CD14-positive monocyte (primary cell): ENCODE measurements around the gene ZNF865. TPM values are rescaled to one million over a fixed set of nuclear protein-coding genes. Genes with fewer than 3 reads are reported as not detected.

Experiments used
- DNase-seq, 3 donors: peaks; one replicate each; pipeline ENCODE4 v3.0.0-alpha.2; 2011 to 2022
- H2AFZ ChIP-seq: 2 replicates; pipeline ENCODE4 v1.6.0; 2012; ENCODE audit warnings: mild to moderate bottlenecking, low read depth, low read length, inconsistent platforms; ENCODE audit not compliant: insufficient read depth, poor library complexity, severe bottlenecking
- H3K27ac ChIP-seq, 2 donors: 1 replicate in 1 of 2; 2 replicates in 1 of 2; pipeline ENCODE4 v1.5.1; 2012 to 2013; ENCODE audit warnings: low read length in 2 of 2, control low read depth in 1 of 2, inconsistent platforms in 1 of 2, low read depth in 1 of 2, mild to moderate bottlenecking in 1 of 2
- H3K27me3 ChIP-seq, 2 donors: one replicate each; pipeline versions ENCODE4 v1.6.0 to v1.6.1; 2011 to 2013; ENCODE audit warnings: low read length in 2 of 2; ENCODE audit not compliant: control insufficient read depth in 2 of 2, insufficient read depth in 2 of 2
- H3K36me3 ChIP-seq, 2 donors: replicated peaks in 1 of 2; 1 replicate in 1 of 2; 2 replicates in 1 of 2; pipeline versions ENCODE4 v1.5.1 to v1.6.1; 2012 to 2013; ENCODE audit warnings: low read length in 2 of 2, control low read depth in 1 of 2, inconsistent platforms in 1 of 2, mild to moderate bottlenecking in 1 of 2; ENCODE audit not compliant: insufficient read depth in 2 of 2, control insufficient read depth in 1 of 2
- H3K4me1 ChIP-seq, 2 donors: 1 replicate in 1 of 2; 2 replicates in 1 of 2; pipeline versions ENCODE4 v1.5.1 to v1.6.1; 2012 to 2013; ENCODE audit warnings: low read length in 2 of 2, control low read depth in 1 of 2, inconsistent platforms in 1 of 2, mild to moderate bottlenecking in 1 of 2, moderate library complexity in 1 of 2; ENCODE audit not compliant: insufficient read depth in 2 of 2, control insufficient read depth in 1 of 2
- H3K4me2 ChIP-seq: replicated peaks from 2 replicates; pipeline ENCODE3; 2012; ENCODE audit warnings: low read length, moderate library complexity, mild to moderate bottlenecking; ENCODE audit not compliant: poor library complexity, severe bottlenecking; ENCODE audit errors: extremely low read depth
- H3K4me3 ChIP-seq, 3 experiments: fragments of 200-600 bp in 1 of 3; sonication (generic) in 1 of 3; replicated peaks in 1 of 3; 1 replicate in 2 of 3; 2 replicates in 1 of 3; pipeline ENCODE4 v1.5.1; 2011 to 2013; ENCODE audit warnings: low read length in 3 of 3, mild to moderate bottlenecking in 3 of 3, control low read depth in 2 of 3, low read depth in 2 of 3, inconsistent platforms in 1 of 3, moderate library complexity in 1 of 3
- H3K79me2 ChIP-seq: 2 replicates; pipeline ENCODE4 v1.6.0; 2012; ENCODE audit warnings: mild to moderate bottlenecking, control low read depth, inconsistent platforms, low read length, moderate library complexity; ENCODE audit not compliant: insufficient read depth
- H3K9ac ChIP-seq: 2 replicates; pipeline ENCODE4 v1.6.0; 2017; ENCODE audit warnings: low read length, mild to moderate bottlenecking; ENCODE audit not compliant: insufficient read depth, poor library complexity, severe bottlenecking
- H3K9me3 ChIP-seq, 2 donors: replicated peaks in 1 of 2; 1 replicate in 1 of 2; 2 replicates in 1 of 2; pipeline versions ENCODE4 v1.5.1 to v1.6.1; 2012 to 2013; ENCODE audit warnings: low read length in 2 of 2, control low read depth in 1 of 2; ENCODE audit not compliant: control insufficient read depth in 1 of 2, insufficient read depth in 1 of 2
- H4K20me1 ChIP-seq: 2 replicates; pipeline ENCODE4 v1.6.0; 2012; ENCODE audit warnings: mild to moderate bottlenecking, low read length, control low read depth, moderate library complexity; ENCODE audit not compliant: insufficient read depth
- H3K27ac Mint-ChIP-seq, 7 donors: one replicate each; pipeline ENCODE4 v1.8.0; 2020; ENCODE audit warnings: mild to moderate bottlenecking in 7 of 7, mixed read lengths in 7 of 7, moderate library complexity in 6 of 7, inconsistent platforms in 2 of 7
- H3K27me3 Mint-ChIP-seq, 3 donors: one replicate each; pipeline ENCODE4 v1.8.0; 2021 to 2022; ENCODE audit warnings: low read depth in 3 of 3, mild to moderate bottlenecking in 3 of 3, mixed read lengths in 3 of 3, moderate library complexity in 3 of 3, inconsistent platforms in 1 of 3
- H3K36me3 Mint-ChIP-seq, 2 donors: one replicate each; pipeline ENCODE4 v1.8.0; 2020; ENCODE audit warnings: mixed read lengths in 2 of 2, inconsistent platforms in 1 of 2, mild to moderate bottlenecking in 1 of 2
- H3K4me1 Mint-ChIP-seq: one replicate; pipeline ENCODE4 v1.8.0; 2020; ENCODE audit warnings: mild to moderate bottlenecking, mixed read lengths
- H3K4me3 Mint-ChIP-seq, 2 donors: one replicate each; pipeline ENCODE4 v1.8.0; 2020; ENCODE audit warnings: mild to moderate bottlenecking in 2 of 2, mixed read lengths in 2 of 2, moderate library complexity in 1 of 2
- H3K9me3 Mint-ChIP-seq, 7 donors: one replicate each; pipeline ENCODE4 v1.8.0; 2020 to 2022; ENCODE audit warnings: mixed read lengths in 7 of 7, mild to moderate bottlenecking in 6 of 7, moderate library complexity in 6 of 7, inconsistent platforms in 2 of 7
- CTCF ChIP-seq: fragments of 200-600 bp; IDR thresholded peaks from one replicate; pipeline ENCODE4 v1.8.0; 2022; ENCODE audit warnings: antibody characterized with exemption, mild to moderate bottlenecking
- WGBS: methylation state at CpG from one replicate; pipeline ENCODE4 v1.1.5; 2013; ENCODE audit warnings: missing lambda C conversion rate; ENCODE audit not compliant: insufficient coverage; 5-methylcytosine and 5-hydroxymethylcytosine counted together
- intact Hi-C, 2 donors: fragments of 100-400 bp; cut with micrococcal nuclease; formaldehyde crosslinking; loops; one replicate each; pipeline versions ENCODE4 v1.15.0 to v1.15.1; 2023
- polyA plus RNA-seq, 3 donors: library from polyadenylated mRNA; depleted of rRNA in 1 of 3; unstranded in 2 of 3; stranded (reverse) in 1 of 3; fragments of 300-500 nt in 2 of 3; fragments of >200 nt in 1 of 3; fragmentation: Illumina TruSeq in 2 of 3; gene quantifications; 1 replicate in 2 of 3; 2 replicates in 1 of 3; pipeline ENCODE4 v1.2.3, GENCODE V29; 2012 to 2021

The ZNF865 gene
- polyA plus RNA-seq, 3 donors: 0.03 to 6.0 (median 0.07) TPM

- H3K27ac Mint-ChIP-seq: no peak overlapping the region
- peaks cover 17% of the 10 kb centered on the region for H3K4me1 Mint-ChIP-seq
Measured at GRCh38 chr19:55597501-55597921, 7.9 kb upstream of the ZNF865 start.

GRCh38 chr19:55598034-55598433 lies 7.4 kb upstream of the ZNF865 start:
- no peak for TF ChIP-seq CTCF
- Histone ChIP-seq H3K27me3 (no peaks in the 10 kb centered on the region), H4K20me1 (no peaks in the 10 kb centered on the region), H3K27ac (no peak overlapping the region), H3K36me3 (peaks cover 24 to 49% of the 10 kb centered on the region in 2 donors), H3K4me2 (no peak overlapping the region), H2AFZ (no peak overlapping the region), H3K79me2 (peaks cover 35% of the 10 kb centered on the region), H3K9ac (no peak overlapping the region), H3K4me1 (peaks cover 11 to 22% of the 10 kb centered on the region in 2 donors), H3K4me3 (no peak overlapping the region), H3K9me3 (peaks cover 0 to 10% of the 10 kb centered on the region in 2 donors)
- peak overlapping the region in 5 of 7 donors; percentile 12 to 63 (median 46) for H3K27ac Mint-ChIP-seq
- DNase-seq: no peak
- H3K4me3 Mint-ChIP-seq: no peak overlapping the region
- peaks cover 29 to 44% of the 10 kb centered on the region in 2 donors for H3K36me3 Mint-ChIP-seq
- H3K27me3 Mint-ChIP-seq: no peaks in the 10 kb centered on the region
- H3K9me3 Mint-ChIP-seq: peaks cover 6 to 20% (median 12%) of the 10 kb centered on the region in 7 donors
- WGBS: 96% methylated on average over 8 of the region's 9 CpGs
- intact Hi-C loops: loop anchor here in 1 of 2 donors (2.0 kb wide), 1 partner anchor 27 kb away; the partner anchor contains the start of gene ZNF784
- peaks cover 17% of the 10 kb centered on the region for H3K4me1 Mint-ChIP-seq

More at GRCh38 chr19:55597501-55597921, 7.9 kb upstream of the ZNF865 start:
- Histone ChIP-seq H3K4me2 (no peak overlapping the region), H2AFZ (no peak overlapping the region), H3K36me3 (peaks cover 24 to 43% of the 10 kb centered on the region in 2 donors), H3K27me3 (no peaks in the 10 kb centered on the region), H3K9ac (no peak overlapping the region), H3K79me2 (peaks cover 29% of the 10 kb centered on the region), H4K20me1 (no peaks in the 10 kb centered on the region), H3K9me3 (peaks cover 0 to 10% of the 10 kb centered on the region in 2 donors), H3K4me1 (peaks cover 11 to 17% of the 10 kb centered on the region in 2 donors), H3K4me3 (no peak overlapping the region), H3K27ac (no peak overlapping the region)
- 96% methylated on average over 18 of the region's 30 CpGs for WGBS
- no peaks in the 10 kb centered on the region for H3K27me3 Mint-ChIP-seq
- no peak for DNase-seq
- peaks cover 6 to 20% (median 12%) of the 10 kb centered on the region in 7 donors for H3K9me3 Mint-ChIP-seq
- intact Hi-C loops: no loop called here
- H3K36me3 Mint-ChIP-seq: peaks cover 29 to 42% of the 10 kb centered on the region in 2 donors
- H3K4me3 Mint-ChIP-seq: no peak overlapping the region
- TF ChIP-seq CTCF: no peak
